K562 (cell line): ENCODE data around the gene MRPL55. TPM values are rescaled to one million over a fixed set of nuclear protein-coding genes. Genes with fewer than 3 reads are reported as not detected.

Experiments
- ATAC-seq: fragments of 200-7000 bp; cut with Tn5 transposase; 3 replicates; pipeline ENCODE4 v1.9.1; 2020; ENCODE audit warnings: moderate library complexity
- BruUV-seq: library from RNA; stranded (reverse); fragments of 400-500 nt; replicated peaks from 2 replicates; lab custom pipeline; 2021; lab: Mats Ljungman, UMichigan
- CTCF ChIA-PET: fragments of 300-600 bp; formaldehyde crosslinking; extraction: SDS; loops from one replicate; lab custom pipeline; 2021; ENCODE audit warnings: low intra/inter-chr PET ratio; lab: Yijun Ruan, JAX
- POLR2A ChIA-PET: fragments of 300-600, 350-650 bp; sonication (Branson Sonifier 250); formaldehyde crosslinking; extraction: SDS; loops from one replicate; lab custom pipeline; 2021; ENCODE audit warnings: antibody characterized with exemption, inconsistent platforms; lab: Yijun Ruan, JAX
- DNase-seq, 4 experiments: peaks; one replicate each; pipeline versions ENCODE4 v3.0.0 to v3.0.0-alpha.2; 2011 to 2018; ENCODE audit warnings: low spot score in 3 of 4, mixed read lengths in 3 of 4; ENCODE audit errors: extremely low read depth in 1 of 4
- FAIRE-seq: peaks from 2 replicates; lab custom pipeline; 2011; peaks lifted over from hg19 to GRCh38; lab: Jason Lieb, UNC
- H2AFZ ChIP-seq: 2 replicates; pipeline ENCODE4 v1.6.0; 2011; ENCODE audit warnings: low read depth, low read length, control low read depth, inconsistent platforms
- H3K27ac ChIP-seq: fragments of 200-600 bp; 3 replicates; pipeline ENCODE4 v1.8.0; 2011; ENCODE audit warnings: low read depth, mild to moderate bottlenecking, control low read depth, inconsistent platforms, low read length, moderate library complexity, mixed read lengths; ENCODE audit errors: extremely low read depth
- H3K27me3 ChIP-seq, 2 experiments: fragments of 300-600 bp in 1 of 2; 2 replicates in 1 of 2; 3 replicates in 1 of 2; pipeline versions ENCODE4 v1.6.0 to v1.8.0; 2011; ENCODE audit warnings: inconsistent platforms in 2 of 2, low read length in 2 of 2, mild to moderate bottlenecking in 1 of 2, mixed read lengths in 1 of 2, moderate library complexity in 1 of 2; ENCODE audit not compliant: control insufficient read depth in 2 of 2, insufficient read depth in 2 of 2
- H3K36me3 ChIP-seq: fragments of 300-600 bp; 3 replicates; pipeline ENCODE4 v1.8.0; 2011; ENCODE audit warnings: mild to moderate bottlenecking, low read length, inconsistent platforms; ENCODE audit not compliant: control insufficient read depth, insufficient read depth
- H3K4me1 ChIP-seq, 2 experiments: fragments of 200-600 bp in 1 of 2; replicated peaks in 1 of 2; 2 replicates in 1 of 2; 3 replicates in 1 of 2; pipeline versions ENCODE4 v1.5.1 to v1.8.0; 2011; ENCODE audit warnings: inconsistent platforms in 2 of 2, low read length in 2 of 2, mild to moderate bottlenecking in 1 of 2, mixed read lengths in 1 of 2, moderate library complexity in 1 of 2; ENCODE audit not compliant: control insufficient read depth in 2 of 2, insufficient read depth in 2 of 2
- H3K4me2 ChIP-seq: 2 replicates; pipeline ENCODE4 v1.6.1; 2011; ENCODE audit warnings: low read length, control low read depth, inconsistent platforms, mixed read lengths; ENCODE audit not compliant: insufficient read depth
- H3K4me3 ChIP-seq: fragments of 200-600 bp; sonication (generic), shearing (Covaris generic); 2 replicates; pipeline ENCODE4 v1.5.1; 2016; ENCODE audit warnings: control low read depth, inconsistent platforms
- H3K79me2 ChIP-seq: fragments of 200-600 bp; 3 replicates; pipeline ENCODE4 v1.8.0; 2011; ENCODE audit warnings: low read length, inconsistent platforms; ENCODE audit not compliant: control insufficient read depth, insufficient read depth
- H3K9ac ChIP-seq, 2 experiments: 2 replicates each; pipeline versions ENCODE4 v1.6.0 to v1.6.1; 2011; ENCODE audit warnings: low read depth in 2 of 2, low read length in 2 of 2, control low read depth in 1 of 2, inconsistent platforms in 1 of 2, mild to moderate bottlenecking in 1 of 2, mixed read lengths in 1 of 2; ENCODE audit not compliant: insufficient read depth in 1 of 2
- H3K9me1 ChIP-seq: one replicate; pipeline ENCODE4 v1.6.0; 2011; ENCODE audit warnings: inconsistent platforms, mild to moderate bottlenecking, low read length, moderate library complexity; ENCODE audit not compliant: control insufficient read depth, insufficient read depth
- H3K9me3 ChIP-seq: replicated peaks from 2 replicates; pipeline ENCODE4 v1.5.1; 2011; ENCODE audit warnings: low read depth, low read length, inconsistent platforms; ENCODE audit not compliant: control insufficient read depth, insufficient read depth
- H4K20me1 ChIP-seq: replicated peaks from 2 replicates; pipeline ENCODE4 v1.6.1; 2011; ENCODE audit warnings: low read length, inconsistent platforms, mixed read lengths; ENCODE audit not compliant: control insufficient read depth, insufficient read depth
- ERF ChIP-seq: fragments of 450-650 bp; formaldehyde crosslinking; IDR thresholded peaks from 2 replicates; pipeline ENCODE4 v1.4.0; 2020; ENCODE audit warnings: mild to moderate bottlenecking, mixed read lengths
- NFATC3 ChIP-seq: fragments of 450-650 bp; IDR thresholded peaks from 2 replicates; pipeline ENCODE4 v1.6.1; 2017; ENCODE audit warnings: mild to moderate bottlenecking
- NR2C1 ChIP-seq, 2 experiments: fragments of 450-650 bp; IDR thresholded peaks; 2 replicates each; pipeline ENCODE4 v1.6.1; 2017; ENCODE audit warnings: mild to moderate bottlenecking in 2 of 2, antibody characterized with exemption in 1 of 2, inconsistent platforms in 1 of 2, missing compliant biosample characterization in 1 of 2, missing genetic modification characterization in 1 of 2
- SMAD1 ChIP-seq: fragments of 150-350 bp; IDR thresholded peaks from 2 replicates; pipeline ENCODE4 v1.6.1; 2014; ENCODE audit warnings: low read length, low read depth; ENCODE audit not compliant: partially characterized antibody
- TARDBP ChIP-seq: fragments of 450-650 bp; IDR thresholded peaks from 2 replicates; pipeline ENCODE4 v1.6.1; 2016
- ZNF232 ChIP-seq: sonication (generic); formaldehyde crosslinking; IDR thresholded peaks from 2 replicates; pipeline ENCODE4 v1.8.0; 2022; ENCODE audit warnings: mild to moderate bottlenecking, missing genetic modification reagents
- ZNF644 ChIP-seq: fragments of 200-800 bp; sonication (Bioruptor generic); IDR thresholded peaks from 2 replicates; pipeline ENCODE4 v1.6.1; 2016; ENCODE audit warnings: low read depth, missing genetic modification characterization, missing compliant biosample characterization
- WGBS: fragments of 100-300 bp; shearing (Covaris generic); methylation state at CpG from one replicate; pipeline ENCODE4 v1.1.6; 2016; ENCODE audit warnings: low coverage, mixed read lengths; ENCODE audit not compliant: insufficient coverage; ENCODE audit errors: missing lambda C conversion rate; 5-methylcytosine and 5-hydroxymethylcytosine counted together
- in situ Hi-C: fragments of 300-500 bp; cut with MboI; formaldehyde crosslinking; loops from 4 replicates; pipeline ENCODE4 v1.15.0; 2018; ENCODE audit warnings: inconsistent platforms, mixed read lengths
- intact Hi-C: fragments of 100-400 bp; cut with micrococcal nuclease; formaldehyde crosslinking; loops from 2 replicates; pipeline ENCODE4 v1.14.2; 2022
- polyA plus RNA-seq, 8 experiments: library from polyadenylated mRNA; depleted of rRNA in 4 of 8; stranded (reverse) in 5 of 8; unstranded in 3 of 8; fragments of >200 nt; fragmentation: Nextera tagmentation in 2 of 8; fragmentation: Illumina TruSeq in 1 of 8; extraction: Ambion mirVana in 2 of 8; extraction: Trizol in 1 of 8; gene quantifications; 2 replicates each; pipeline versions ENCODE4 v1.2.1 to v1.2.3, GENCODE V29; 2011 to 2014; ENCODE audit warnings: inconsistent platforms in 1 of 8, missing spikeins in 1 of 8
- total RNA-seq, 7 experiments: library from RNA; depleted of rRNA in 6 of 7; stranded (reverse); fragments of >200 nt in 6 of 7; fragmentation: Illumina TruSeq in 2 of 7; extraction: Trizol in 2 of 7; gene quantifications; 2 replicates each; pipeline versions ENCODE4 v1.2.1 to v1.2.3, GENCODE V29; 2011 to 2021; ENCODE audit warnings: low replicate concordance in 1 of 7
- TF ChIP-seq, protein P1 (sequence below): fragments of 450-650 bp; IDR thresholded peaks from 2 replicates; pipeline ENCODE4 v1.6.1; 2018; ENCODE audit warnings: mild to moderate bottlenecking, low read depth; ENCODE audit not compliant: partially characterized antibody
- TF ChIP-seq, protein P2 (sequence below), 2 experiments: fragments of 450-650 bp in 1 of 2; sonication (generic) in 1 of 2; formaldehyde crosslinking; conservative IDR thresholded peaks; 2 replicates each; pipeline versions ENCODE4 v1.4.0 to v1.8.1; 2020 to 2022; ENCODE audit warnings: mild to moderate bottlenecking in 1 of 2, missing genetic modification reagents in 1 of 2
- TF ChIP-seq, protein P3 (sequence below), 2 experiments: fragments of 450-650 bp in 1 of 2; sonication (generic) in 1 of 2; formaldehyde crosslinking in 1 of 2; IDR thresholded peaks in 1 of 2; conservative IDR thresholded peaks in 1 of 2; 2 replicates each; pipeline versions ENCODE4 v1.6.1 to v1.8.1; 2016 to 2023; ENCODE audit warnings: mild to moderate bottlenecking in 2 of 2, moderate library complexity in 2 of 2, inconsistent platforms in 1 of 2, missing genetic modification reagents in 1 of 2
- TF ChIP-seq, protein P4 (sequence below), 3 experiments: IDR thresholded peaks in 2 of 3; conservative IDR thresholded peaks in 1 of 3; 2 replicates each; pipeline ENCODE4 v1.5.1; 2011 to 2012; ENCODE audit warnings: low read length in 3 of 3, mild to moderate bottlenecking in 3 of 3, control low read depth in 2 of 3, improper control_type of control experiment in 1 of 3, inconsistent platforms in 1 of 3, low read depth in 1 of 3, mixed read lengths in 1 of 3, moderate library complexity in 1 of 3; ENCODE audit not compliant: insufficient read depth in 2 of 3

MRPL55 gene
- total and polyA plus RNA-seq, 9 of the 15 experiments (the other 6 are each of a cell fraction or from before 2014, with no cell fraction given) = 34.9 to 228 (median 81.0) TPM

DNA sequence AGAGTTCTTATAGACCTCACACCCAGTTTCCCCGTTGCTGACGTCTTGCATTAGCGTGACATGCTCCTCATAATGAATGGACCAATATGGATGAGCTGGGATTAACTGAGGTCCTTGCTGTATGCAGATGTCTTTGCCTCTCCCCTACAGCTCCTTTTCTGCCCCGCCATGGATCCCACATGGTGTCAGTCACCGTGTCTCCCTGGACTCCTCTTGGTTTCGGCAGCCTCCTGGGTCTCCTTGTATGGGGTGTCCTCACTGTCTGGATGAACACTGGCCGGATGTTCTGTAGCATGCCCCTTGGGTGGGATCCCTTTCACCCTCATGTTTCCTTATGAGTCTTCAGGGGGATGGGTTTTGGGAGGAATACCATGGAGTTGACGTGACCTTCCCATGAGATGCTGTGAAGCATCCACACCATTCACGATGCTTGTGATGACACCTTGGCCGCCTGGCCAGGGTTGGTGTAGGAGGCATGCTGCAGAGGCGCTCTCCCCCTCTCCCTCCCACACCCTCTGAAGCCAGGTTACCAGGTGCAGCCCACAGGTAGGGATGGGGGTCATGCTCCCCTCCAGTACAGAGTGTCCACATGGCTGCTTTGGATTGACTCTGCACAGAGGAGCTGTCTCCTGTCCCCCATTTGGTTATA lies 45.0 kb upstream of the MRPL55 start (continued):
- TF ChIP-seq, protein P1, sequence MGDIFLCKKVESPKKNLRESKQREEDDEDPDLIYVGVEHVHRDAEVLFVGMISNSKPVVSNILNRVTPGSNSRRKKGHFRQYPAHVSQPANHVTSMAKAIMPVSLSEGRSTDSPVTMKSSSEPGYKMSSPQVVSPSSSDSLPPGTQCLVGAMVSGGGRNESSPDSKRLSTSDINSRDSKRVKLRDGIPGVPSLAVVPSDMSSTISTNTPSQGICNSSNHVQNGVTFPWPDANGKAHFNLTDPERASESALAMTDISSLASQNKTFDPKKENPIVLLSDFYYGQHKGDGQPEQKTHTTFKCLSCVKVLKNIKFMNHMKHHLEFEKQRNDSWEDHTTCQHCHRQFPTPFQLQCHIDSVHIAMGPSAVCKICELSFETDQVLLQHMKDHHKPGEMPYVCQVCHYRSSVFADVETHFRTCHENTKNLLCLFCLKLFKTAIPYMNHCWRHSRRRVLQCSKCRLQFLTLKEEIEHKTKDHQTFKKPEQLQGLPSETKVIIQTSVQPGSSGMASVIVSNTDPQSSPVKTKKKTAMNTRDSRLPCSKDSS = no peak

DNA sequence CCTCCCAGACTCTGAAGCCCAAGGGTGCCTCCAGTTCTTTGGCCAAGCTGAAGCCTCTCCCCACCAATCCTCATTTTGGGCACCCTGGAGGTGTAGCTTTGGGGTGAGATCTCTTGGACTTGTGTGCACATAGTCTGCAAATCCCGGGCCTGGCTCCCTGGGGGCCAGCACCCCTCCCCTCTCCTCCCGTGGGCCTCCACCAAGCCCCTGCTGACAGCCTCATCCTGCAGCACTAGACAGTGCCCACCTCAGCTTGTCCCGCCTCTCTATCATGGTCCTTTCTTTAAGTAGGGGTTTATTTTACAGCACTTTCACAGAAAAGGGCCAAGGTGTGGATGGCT lies 43.8 kb upstream of the MRPL55 start:
- H3K36me3 ChIP-seq = peaks cover 18% of the 10 kb centered on the region; the same call in 2 of the 3 replicates
- no peaks in the 10 kb centered on the region; the same call in none of the 2 replicates for H4K20me1 ChIP-seq
- H3K9me1 ChIP-seq = no peaks in the 10 kb centered on the region
- FAIRE-seq (no peak), ATAC-seq (no peak)
- 56% methylated on average over 3 of the region's 3 CpGs for WGBS
- POLR2A ChIA-PET = interaction anchor here (0.6 to 4.2 kb wide), 4 partner anchors 10 to 70 kb away, joined by 3 to 46 read pairs (median 9); partner anchors contain the start of genes ARF1, GUK1 and IBA57
- no peak overlapping the region for H2AFZ ChIP-seq
- BruUV-seq = no TSS peak
- H3K27me3 ChIP-seq = no peaks in the 10 kb centered on the region
- H3K9ac ChIP-seq = peak overlapping the region in 1 of 2 experiments; percentile 91; a peak in 2 of 4 replicates
- no peak overlapping the region for H3K27ac ChIP-seq
- peaks cover 16 to 78% of the 10 kb centered on the region in 2 experiments for H3K4me1 ChIP-seq
- intact Hi-C loops (no loop called here), in situ Hi-C loops (no loop called here)
- no peak overlapping the region for H3K4me2 ChIP-seq
- TF ChIP-seq TARDBP (no peak), ZNF644 (tag) (no peak), SMAD1 (no peak), ZNF232 (CRISPR knock-in tag) (no peak), ERF (CRISPR knock-in tag) (no peak), NFATC3 (no peak), NR2C1 (IDR thresholded peaks at IDR 0.05) (no peak), NR2C1 (tag; IDR thresholded peaks at IDR 0.05) (no peak)
- TF ChIP-seq, protein P2, sequence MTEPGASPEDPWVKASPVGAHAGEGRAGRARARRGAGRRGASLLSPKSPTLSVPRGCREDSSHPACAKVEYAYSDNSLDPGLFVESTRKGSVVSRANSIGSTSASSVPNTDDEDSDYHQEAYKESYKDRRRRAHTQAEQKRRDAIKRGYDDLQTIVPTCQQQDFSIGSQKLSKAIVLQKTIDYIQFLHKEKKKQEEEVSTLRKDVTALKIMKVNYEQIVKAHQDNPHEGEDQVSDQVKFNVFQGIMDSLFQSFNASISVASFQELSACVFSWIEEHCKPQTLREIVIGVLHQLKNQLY (CRISPR knock-in tag; conservative IDR thresholded peaks at IDR 0.05) = no peak
- TF ChIP-seq, protein P3, sequence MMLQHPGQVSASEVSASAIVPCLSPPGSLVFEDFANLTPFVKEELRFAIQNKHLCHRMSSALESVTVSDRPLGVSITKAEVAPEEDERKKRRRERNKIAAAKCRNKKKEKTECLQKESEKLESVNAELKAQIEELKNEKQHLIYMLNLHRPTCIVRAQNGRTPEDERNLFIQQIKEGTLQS (IDR thresholded peaks at IDR 0.05) = no peak
- TF ChIP-seq, protein P3 (CRISPR knock-in tag; conservative IDR thresholded peaks at IDR 0.05) = no peak
- TF ChIP-seq, protein P4, sequence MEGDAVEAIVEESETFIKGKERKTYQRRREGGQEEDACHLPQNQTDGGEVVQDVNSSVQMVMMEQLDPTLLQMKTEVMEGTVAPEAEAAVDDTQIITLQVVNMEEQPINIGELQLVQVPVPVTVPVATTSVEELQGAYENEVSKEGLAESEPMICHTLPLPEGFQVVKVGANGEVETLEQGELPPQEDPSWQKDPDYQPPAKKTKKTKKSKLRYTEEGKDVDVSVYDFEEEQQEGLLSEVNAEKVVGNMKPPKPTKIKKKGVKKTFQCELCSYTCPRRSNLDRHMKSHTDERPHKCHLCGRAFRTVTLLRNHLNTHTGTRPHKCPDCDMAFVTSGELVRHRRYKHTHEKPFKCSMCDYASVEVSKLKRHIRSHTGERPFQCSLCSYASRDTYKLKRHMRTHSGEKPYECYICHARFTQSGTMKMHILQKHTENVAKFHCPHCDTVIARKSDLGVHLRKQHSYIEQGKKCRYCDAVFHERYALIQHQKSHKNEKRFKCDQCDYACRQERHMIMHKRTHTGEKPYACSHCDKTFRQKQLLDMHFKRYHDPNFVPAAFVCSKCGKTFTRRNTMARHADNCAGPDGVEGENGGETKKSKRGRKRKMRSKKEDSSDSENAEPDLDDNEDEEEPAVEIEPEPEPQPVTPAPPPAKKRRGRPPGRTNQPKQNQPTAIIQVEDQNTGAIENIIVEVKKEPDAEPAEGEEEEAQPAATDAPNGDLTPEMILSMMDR (IDR thresholded peaks at IDR 0.05 in 2 of 3, conservative IDR thresholded peaks at IDR 0.05 in 1 of 3; ENCODE audit: insufficient read depth in 2 of 3, low read depth in 1 of 3, low read length in 3 of 3) = no peak
- TF ChIP-seq, all 486 proteins: peak for 0
- CTCF ChIA-PET = no interaction called here
- no peaks in the 10 kb centered on the region for H3K9me3 ChIP-seq
- no peak for DNase-seq
- H3K4me3 ChIP-seq = no peak overlapping the region
- peaks cover 19% of the 10 kb centered on the region; the same call in 2 of the 3 replicates for H3K79me2 ChIP-seq
